Activated CD8-positive, alpha-beta T cell treated with anti-CD3 and anti-CD28 coated beads for 36 hours (primary cell): ENCODE data around the gene HINFP. TPM values are rescaled to one million over a fixed set of nuclear protein-coding genes. Genes with fewer than 3 reads are reported as not detected.

ENCODE experiments used
- total RNA-seq, 2 experiments: library from RNA; stranded (reverse); gene quantifications; one replicate each; pipeline ENCODE4 v1.2.3, GENCODE V29; 2021

HINFP gene
- total RNA-seq, 2 experiments from 2014 or later, result 23.9 to 26.5 TPM

Other genes starting within 250 kb of the HINFP start
- gene CXCR5, start 237.7 kb upstream of the HINFP start, total RNA-seq, result under 1 TPM; 0.60 to 0.92 TPM
- gene BCL9L, start 195.7 kb upstream of the HINFP start, total RNA-seq, result 10 to 100 TPM; 35.9 to 38.8 TPM
- gene UPK2, start 165.3 kb upstream of the HINFP start, total RNA-seq, result 1 to 10 TPM; 1.5 to 2.2 TPM
- not detected for gene FOXR1, start 149.8 kb upstream of the HINFP start, total RNA-seq
- gene CENATAC, start 123.4 kb upstream of the HINFP start, total RNA-seq, result 10 to 100 TPM; 22.0 to 24.1 TPM
- gene RPS25, start 103.2 kb upstream of the HINFP start, total RNA-seq, result 1,000 to 10,000 TPM; 1,901 to 1,911 TPM
- gene TRAPPC4, start 102.8 kb upstream of the HINFP start, total RNA-seq, result 10 to 100 TPM; 69.5 to 71.4 TPM
- 10 to 100 TPM; 32.4 to 35.2 TPM for gene SLC37A4, start 90.7 kb upstream of the HINFP start, total RNA-seq
- 100 to 1,000 TPM in 1 of 2 experiments, 10 to 100 TPM in 1; 92.4 to 101 TPM for gene HYOU1, start 64.4 kb upstream of the HINFP start, total RNA-seq
- gene VPS11, start 53.8 kb upstream of the HINFP start, total RNA-seq, result 10 to 100 TPM; 17.1 to 17.2 TPM
- 10 to 100 TPM; 33.6 to 36.1 TPM for gene HMBS, start 36.7 kb upstream of the HINFP start, total RNA-seq
- gene DPAGT1, start 19.7 kb upstream of the HINFP start, total RNA-seq, result 10 to 100 TPM; 51.1 to 52.2 TPM
- gene C2CD2L, start 14.2 kb upstream of the HINFP start, total RNA-seq, result 10 to 100 TPM; 14.2 to 17.7 TPM
- not detected for gene ABCG4, start 27.5 kb downstream of the HINFP start, total RNA-seq
- gene NLRX1, start 47.1 kb downstream of the HINFP start, total RNA-seq, result 10 to 100 TPM; 20.1 to 21.3 TPM
- gene NHERF4, start 63.9 kb downstream of the HINFP start, total RNA-seq, result under 1 TPM; 0.29 to 0.32 TPM
- 10 to 100 TPM; 27.0 to 27.5 TPM for gene CBL, start 84.8 kb downstream of the HINFP start, total RNA-seq
- 1 to 10 TPM; 8.0 to 8.3 TPM for gene MCAM, start 195.6 kb downstream of the HINFP start, total RNA-seq
- gene RNF26, start 212.9 kb downstream of the HINFP start, total RNA-seq, result 10 to 100 TPM; 30.2 to 31.9 TPM
- not detected for gene C1QTNF5, start 219.3 kb downstream of the HINFP start, total RNA-seq
- gene MFRP, start 225.1 kb downstream of the HINFP start, total RNA-seq, result not detected